Glutamatergic neuron (in vitro differentiated cells): Measurements from ENCODE around the gene SHC4. TPM values are rescaled to one million over a fixed set of nuclear protein-coding genes. Genes with fewer than 3 reads are reported as not detected.

Source experiments
- DNase-seq: peaks from one replicate; pipeline ENCODE4 v3.0.0; 2022
- H3K27ac Mint-ChIP-seq: one replicate; pipeline ENCODE4 v1.8.0; 2020; ENCODE audit warnings: mild to moderate bottlenecking, mixed read lengths, inconsistent platforms; ENCODE audit not compliant: unreplicated experiment
- H3K27me3 Mint-ChIP-seq: one replicate; pipeline ENCODE4 v1.8.0; 2020; ENCODE audit warnings: mild to moderate bottlenecking, moderate library complexity, mixed read lengths, inconsistent platforms; ENCODE audit not compliant: unreplicated experiment
- H3K36me3 Mint-ChIP-seq: one replicate; pipeline ENCODE4 v1.8.0; 2020; ENCODE audit warnings: mild to moderate bottlenecking, mixed read lengths, inconsistent platforms; ENCODE audit not compliant: unreplicated experiment
- H3K4me1 Mint-ChIP-seq: one replicate; pipeline ENCODE4 v1.8.0; 2020; ENCODE audit warnings: mild to moderate bottlenecking, low read depth, mixed read lengths, inconsistent platforms; ENCODE audit not compliant: unreplicated experiment
- H3K4me3 Mint-ChIP-seq: one replicate; pipeline ENCODE4 v1.8.0; 2020; ENCODE audit warnings: mild to moderate bottlenecking, mixed read lengths, inconsistent platforms; ENCODE audit not compliant: unreplicated experiment
- H3K9me3 Mint-ChIP-seq: one replicate; pipeline ENCODE4 v1.8.0; 2020; ENCODE audit warnings: mild to moderate bottlenecking, moderate library complexity, mixed read lengths, inconsistent platforms; ENCODE audit not compliant: unreplicated experiment
- CTCF ChIP-seq: fragments of 200-600 bp; sonication (generic); IDR thresholded peaks from one replicate; pipeline ENCODE4 v1.5.0; 2021; ENCODE audit not compliant: partially characterized antibody, unreplicated experiment
- total RNA-seq: library from RNA; stranded (reverse); fragmentation: NEBNext Ultra II Directional; extraction: Animal tissue kit (Norgen Biotek cat#: 25700); gene quantifications from one replicate; pipeline ENCODE4 v1.2.1, GENCODE V29; 2021; ENCODE audit not compliant: unreplicated experiment

The SHC4 gene
- total RNA-seq, 1 donor from 2014 or later: 4.4 TPM

DNA sequence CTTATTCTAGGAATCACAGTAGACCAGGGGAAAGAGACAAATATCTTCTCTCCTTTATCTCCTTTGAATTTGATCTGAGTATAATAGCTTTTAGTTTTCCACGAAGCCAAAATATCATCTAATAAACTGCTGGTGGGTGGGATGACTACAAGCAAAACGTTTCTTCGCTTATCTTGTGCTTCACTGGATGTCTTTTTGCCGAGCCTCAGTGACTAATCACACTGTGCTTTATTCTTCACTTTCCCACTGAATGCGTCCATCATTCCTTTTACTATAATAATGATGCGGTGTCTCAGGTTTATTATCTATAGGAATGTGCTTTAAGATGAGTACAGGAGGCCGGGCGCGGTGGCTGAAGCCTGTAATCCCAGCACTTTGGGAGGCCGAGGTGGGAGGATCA, 185.4 kb downstream of the SHC4 start:
- Mint-ChIP-seq H3K27ac (no peak overlapping the region), H3K4me1 (no peaks in the 10 kb centered on the region)

GRCh38 chr15:48777645-48778330, 185.9 kb downstream of the SHC4 start:
- no peak for DNase-seq

More for the DNA sequence above, 185.4 kb downstream of the SHC4 start:
- no peak for TF ChIP-seq CTCF
- Mint-ChIP-seq H3K4me3 (no peak overlapping the region), H3K36me3 (no peaks in the 10 kb centered on the region), H3K27me3 (no peaks in the 10 kb centered on the region), H3K9me3 (no peaks in the 10 kb centered on the region)
- DNase-seq: no peak

GRCh38 chr15:48775546-48775945, 188.2 kb downstream of the SHC4 start:
- no peaks in the 10 kb centered on the region for H3K27me3 Mint-ChIP-seq
- no peak overlapping the region for H3K27ac Mint-ChIP-seq
- no peaks in the 10 kb centered on the region for H3K4me1 Mint-ChIP-seq
- H3K4me3 Mint-ChIP-seq: no peak overlapping the region
- DNase-seq: no peak
- H3K9me3 Mint-ChIP-seq: no peaks in the 10 kb centered on the region
- no peak for TF ChIP-seq CTCF
- no peaks in the 10 kb centered on the region for H3K36me3 Mint-ChIP-seq

More at GRCh38 chr15:48777645-48778330, 185.9 kb downstream of the SHC4 start:
- H3K4me1 Mint-ChIP-seq: no peaks in the 10 kb centered on the region
- H3K9me3 Mint-ChIP-seq: no peaks in the 10 kb centered on the region
- no peaks in the 10 kb centered on the region for H3K27me3 Mint-ChIP-seq
- no peaks in the 10 kb centered on the region for H3K36me3 Mint-ChIP-seq
- no peak for TF ChIP-seq CTCF
- no peak overlapping the region for H3K27ac Mint-ChIP-seq
- H3K4me3 Mint-ChIP-seq: no peak overlapping the region

- Mint-ChIP-seq H3K4me1 (no peaks in the 10 kb centered on the region), H3K9me3 (no peaks in the 10 kb centered on the region), H3K27ac (no peak overlapping the region), H3K36me3 (no peaks in the 10 kb centered on the region), H3K27me3 (no peaks in the 10 kb centered on the region), H3K4me3 (no peak overlapping the region)
- no peak for DNase-seq
- TF ChIP-seq CTCF: no peak
Measured at GRCh38 chr15:48774484-48774883, 189.2 kb downstream of the SHC4 start.

Other genes starting within 250 kb of the SHC4 start
- 8.0 TPM for gene CEP152, start 152.8 kb downstream of the SHC4 start, total RNA-seq
- gene EID1, start 85.8 kb downstream of the SHC4 start, total RNA-seq: 146 TPM
- gene SECISBP2L, start 82.5 kb upstream of the SHC4 start, total RNA-seq: 60.2 TPM
- gene COPS2, start 191.7 kb upstream of the SHC4 start, total RNA-seq: 71.8 TPM
- 19.9 TPM for gene GALK2, start 206.3 kb upstream of the SHC4 start, total RNA-seq